ENCODE results near the gene ERI2. TPM values are rescaled to one million over a fixed set of nuclear protein-coding genes. Genes with fewer than 3 reads are reported as not detected.
A peak's percentile ranks its signal among the peaks of the same experiment; 100 is the strongest.

The ERI2 gene
- total and polyA plus RNA-seq, 12 donors, result 9.2 to 45.1 (median 21.7) TPM

- H3K36me3 ChIP-seq (replicated peaks in 1 of 2), result peaks cover 0 to under 1% of the 10 kb centered on the region in 2 donors
- DNase-seq, result no peak
- peak overlapping the region in 1 of 5 donors; percentile 37 for H3K27ac ChIP-seq
- no peak for TF ChIP-seq POLR2A (IDR thresholded peaks at IDR 0.05)
- TF ChIP-seq, protein P1, sequence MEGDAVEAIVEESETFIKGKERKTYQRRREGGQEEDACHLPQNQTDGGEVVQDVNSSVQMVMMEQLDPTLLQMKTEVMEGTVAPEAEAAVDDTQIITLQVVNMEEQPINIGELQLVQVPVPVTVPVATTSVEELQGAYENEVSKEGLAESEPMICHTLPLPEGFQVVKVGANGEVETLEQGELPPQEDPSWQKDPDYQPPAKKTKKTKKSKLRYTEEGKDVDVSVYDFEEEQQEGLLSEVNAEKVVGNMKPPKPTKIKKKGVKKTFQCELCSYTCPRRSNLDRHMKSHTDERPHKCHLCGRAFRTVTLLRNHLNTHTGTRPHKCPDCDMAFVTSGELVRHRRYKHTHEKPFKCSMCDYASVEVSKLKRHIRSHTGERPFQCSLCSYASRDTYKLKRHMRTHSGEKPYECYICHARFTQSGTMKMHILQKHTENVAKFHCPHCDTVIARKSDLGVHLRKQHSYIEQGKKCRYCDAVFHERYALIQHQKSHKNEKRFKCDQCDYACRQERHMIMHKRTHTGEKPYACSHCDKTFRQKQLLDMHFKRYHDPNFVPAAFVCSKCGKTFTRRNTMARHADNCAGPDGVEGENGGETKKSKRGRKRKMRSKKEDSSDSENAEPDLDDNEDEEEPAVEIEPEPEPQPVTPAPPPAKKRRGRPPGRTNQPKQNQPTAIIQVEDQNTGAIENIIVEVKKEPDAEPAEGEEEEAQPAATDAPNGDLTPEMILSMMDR (IDR thresholded peaks at IDR 0.05), result no peak
- WGBS, 4 donors, result 75 to 89% (median 79%) methylated on average over 3 of the region's 3 CpGs
- intact Hi-C loops (cut with DNase I), result loop anchor here (5.0 to 10.0 kb wide), 2 partner anchors 43 to 91 kb away; no protein-coding TSS in a partner anchor
- no peaks in the 10 kb centered on the region for H3K9me3 ChIP-seq (replicated peaks in 1 of 3)
- no peak overlapping the region for H3K4me3 ChIP-seq
- H3K4me1 ChIP-seq (replicated peaks in 1 of 2), result peaks cover 16 to 50% of the 10 kb centered on the region in 2 donors
- no peaks in the 10 kb centered on the region for H3K27me3 ChIP-seq
Measured at GRCh38 chr16:20853981-20854620, 47.8 kb upstream of the ERI2 start.

GRCh38 chr16:20853143-20853542 is 46.9 kb upstream of the ERI2 start:
- TF ChIP-seq POLR2A (IDR thresholded peaks at IDR 0.05), result no peak
- TF ChIP-seq, protein P1 (IDR thresholded peaks at IDR 0.05), result no peak
- no peaks in the 10 kb centered on the region for H3K27me3 ChIP-seq
- peak overlapping the region in 2 of 5 donors; percentile 19 to 27 for H3K27ac ChIP-seq
- H3K9me3 ChIP-seq (replicated peaks in 1 of 3), result no peaks in the 10 kb centered on the region
- intact Hi-C loops (cut with DNase I), result loop anchor here (5.0 to 10.0 kb wide), 2 partner anchors 44 to 92 kb away; no protein-coding TSS in a partner anchor
- peaks cover 16 to 48% of the 10 kb centered on the region in 2 donors for H3K4me1 ChIP-seq (replicated peaks in 1 of 2)
- no peak for DNase-seq
- no peaks in the 10 kb centered on the region for H3K36me3 ChIP-seq (replicated peaks in 1 of 2)
- WGBS, 4 donors, result 68 to 78% (median 75%) methylated on average over 5 of the region's 5 CpGs
- H3K4me3 ChIP-seq, result no peak overlapping the region

GRCh38 chr16:20851601-20852000 is 45.3 kb upstream of the ERI2 start:
- Histone ChIP-seq H3K9me3 (replicated peaks in 1 of 3) (no peaks in the 10 kb centered on the region), H3K4me1 (replicated peaks in 1 of 2) (peaks cover 16 to 48% of the 10 kb centered on the region in 2 donors), H3K4me3 (no peak overlapping the region), H3K27me3 (no peaks in the 10 kb centered on the region), H3K27ac (peak overlapping the region; percentile 0 to 83 (median 56)), H3K36me3 (replicated peaks in 1 of 2) (no peaks in the 10 kb centered on the region)
- intact Hi-C loops (cut with DNase I), result loop anchor here (5.0 to 10.0 kb wide), 2 partner anchors 46 to 93 kb away; no protein-coding TSS in a partner anchor
- TF ChIP-seq, protein P1 (IDR thresholded peaks at IDR 0.05), result no peak
- TF ChIP-seq POLR2A (IDR thresholded peaks at IDR 0.05), result peak in 1 of 2 donors; percentile 62
- peak; percentile 45 to 94 (median 86) for DNase-seq
- WGBS, 4 donors, result 12 to 28% (median 21%) methylated on average over 2 of the region's 2 CpGs

- no peaks in the 10 kb centered on the region for H3K9me3 ChIP-seq (replicated peaks in 1 of 3)
- no peaks in the 10 kb centered on the region for H3K36me3 ChIP-seq (replicated peaks in 1 of 2)
- intact Hi-C loops (cut with DNase I), result loop anchor here (5.0 to 10.0 kb wide), 2 partner anchors 46 to 94 kb away; no protein-coding TSS in a partner anchor
- peak overlapping the region; percentile 0 to 83 (median 56) for H3K27ac ChIP-seq
- no peak for DNase-seq
- no peak overlapping the region for H3K4me3 ChIP-seq
- peaks cover 16 to 48% of the 10 kb centered on the region in 2 donors for H3K4me1 ChIP-seq (replicated peaks in 1 of 2)
- H3K27me3 ChIP-seq, result no peaks in the 10 kb centered on the region
- 66 to 80% (median 74%) methylated on average over 3 of the region's 3 CpGs for whole genome bisulfite sequencing, 4 donors
- TF ChIP-seq POLR2A (IDR thresholded peaks at IDR 0.05), result no peak
- TF ChIP-seq, protein P1 (IDR thresholded peaks at IDR 0.05), result no peak
Measured at GRCh38 chr16:20850981-20851380, 44.7 kb upstream of the ERI2 start.
